ENCODE data around the gene NBAS.

The NBAS gene

DNA sequence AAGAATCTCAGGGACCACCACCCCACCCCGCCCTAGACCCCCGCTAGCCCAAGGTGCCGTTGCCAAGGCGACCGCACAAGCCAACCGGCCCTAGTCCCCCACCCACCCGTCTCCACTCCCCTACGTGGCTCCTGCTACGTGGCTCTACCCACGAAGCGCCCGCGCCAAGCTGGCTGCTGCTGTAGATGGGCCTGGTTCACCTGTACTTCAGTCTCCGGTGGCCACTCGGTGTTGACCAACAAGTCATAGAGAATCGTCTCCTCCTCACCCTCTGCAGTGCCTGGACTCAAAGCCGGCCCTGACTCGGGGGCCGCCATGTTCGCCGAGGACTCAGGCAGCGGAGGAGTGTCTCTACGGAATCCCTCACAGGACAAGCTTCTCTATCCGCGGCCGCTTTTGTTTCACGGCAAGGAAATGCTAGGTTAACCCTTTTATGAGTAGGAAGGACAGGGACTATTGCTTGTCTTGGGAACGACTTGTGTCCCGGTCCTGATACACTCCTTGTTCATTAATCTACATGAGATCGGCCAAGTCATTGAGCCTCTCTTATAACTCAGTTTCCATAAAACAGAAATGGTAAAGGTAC is at the start of gene NBAS:
Gene NBAS (minus strand): TSS at position 347 of the 586 bp plus-strand sequence. CDS start 30 bp downstream, at position 317.
- peak; percentile 86 for DNase-seq (ENCODE audit: low spot score)

DNA sequence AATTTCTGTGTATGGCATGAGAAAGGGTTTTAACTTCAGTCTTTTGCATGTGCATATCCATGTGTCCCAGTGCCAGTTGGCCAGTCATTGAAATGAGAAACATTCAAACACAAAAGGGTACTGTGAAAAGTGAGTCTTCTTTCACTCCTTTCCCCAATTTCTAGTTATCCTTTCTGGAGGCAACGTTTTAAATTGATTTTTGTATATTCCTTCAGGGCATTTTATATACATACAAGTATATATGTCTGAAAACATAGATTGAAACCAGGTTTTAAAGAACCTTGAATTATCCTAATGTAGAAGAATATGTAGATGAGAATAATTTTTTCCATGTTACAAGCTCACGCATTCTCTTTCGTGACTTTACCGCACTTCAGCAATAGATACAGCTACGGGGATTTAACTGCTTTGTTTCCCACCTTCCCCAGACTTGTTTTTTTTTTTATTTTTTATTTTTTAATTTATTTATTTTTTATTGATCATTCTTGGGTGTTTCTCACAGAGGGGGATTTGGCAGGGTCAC is 49.4 kb upstream of the NBAS start:
- no peak for DNase-seq (ENCODE audit: low spot score)

DNA sequence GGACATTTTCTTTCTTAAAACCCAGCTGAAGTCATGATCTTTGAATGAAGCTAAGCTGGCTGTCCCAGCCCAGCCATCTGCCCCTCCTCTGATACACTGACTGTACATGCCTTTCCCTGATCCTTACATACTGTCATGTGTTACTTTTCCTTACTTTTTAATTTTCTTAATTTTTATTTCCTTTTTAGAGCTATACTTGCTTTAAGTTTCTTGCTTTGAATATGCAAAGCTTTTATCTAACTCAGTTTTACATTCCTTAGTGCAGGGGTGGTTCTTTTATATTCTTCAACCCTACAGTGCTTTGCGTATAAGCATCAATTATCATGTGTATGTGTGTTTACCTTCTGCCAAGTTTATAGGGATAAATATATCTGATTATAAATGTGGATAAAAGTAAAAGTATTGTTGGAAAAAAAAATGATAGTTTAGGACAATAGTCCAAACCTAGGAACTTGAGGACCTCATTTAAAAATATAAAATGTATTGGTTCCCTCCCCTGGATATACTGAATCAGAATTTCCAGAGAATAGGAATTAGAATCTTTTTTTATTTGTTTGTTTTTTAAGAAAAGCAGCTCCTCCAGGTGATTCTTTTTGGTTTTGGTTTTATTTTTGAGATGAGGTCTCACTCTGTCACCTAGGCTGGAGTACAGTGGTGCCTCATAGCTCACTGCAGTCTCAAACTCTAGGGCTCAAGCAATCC is 48.4 kb upstream of the NBAS start:
- DNase-seq (ENCODE audit: low spot score) = no peak

DNA sequence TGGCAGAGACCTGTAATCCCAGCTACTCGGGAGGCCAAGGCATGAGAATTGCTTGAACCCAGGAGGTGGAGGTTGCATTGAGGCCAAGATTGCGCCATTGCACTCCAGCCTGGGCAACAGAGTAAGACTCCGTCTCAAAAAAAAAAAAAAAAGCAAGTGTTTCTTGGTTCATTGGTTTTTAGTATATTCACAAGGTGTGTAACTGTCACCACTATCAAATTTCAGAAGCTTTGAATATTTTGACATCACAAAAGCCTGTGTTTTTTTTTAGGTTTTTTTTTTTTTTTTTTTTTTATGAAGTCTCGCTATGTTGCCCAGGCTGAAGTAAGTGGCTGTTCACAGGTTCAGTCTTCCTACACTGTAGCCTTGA is 47.2 kb upstream of the NBAS start:
- DNase-seq (ENCODE audit: low spot score) = no peak

DNA sequence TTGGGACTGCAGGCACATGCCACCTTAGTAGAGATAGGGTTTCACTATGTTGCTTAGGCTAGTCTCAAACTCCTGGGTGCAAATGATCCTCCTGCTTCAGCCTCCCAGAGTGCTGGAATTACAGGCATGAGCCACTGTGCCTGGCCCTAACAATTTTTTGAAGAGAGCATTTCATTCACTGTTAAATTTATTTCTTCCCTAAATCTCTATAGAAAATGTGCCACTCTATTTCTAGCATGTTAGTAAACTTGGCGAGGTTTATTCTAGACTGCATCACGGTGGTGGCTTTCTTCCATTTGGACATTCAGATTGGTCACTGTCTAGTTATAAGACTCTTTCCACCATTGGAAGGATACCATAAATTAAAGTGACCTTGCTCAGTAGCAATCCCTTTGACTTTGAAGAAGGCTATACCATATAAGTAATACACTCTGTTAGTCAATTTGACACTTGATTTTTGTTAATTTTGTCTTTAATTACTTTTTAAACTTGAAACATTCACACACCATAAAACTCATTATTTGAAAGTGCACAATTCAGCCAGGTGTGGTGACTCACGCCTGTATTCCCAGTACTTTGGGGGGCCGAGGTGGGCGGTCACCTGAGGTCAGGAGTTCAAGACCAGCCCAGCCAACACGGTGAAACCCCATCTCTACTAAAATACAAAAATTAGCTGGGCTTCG is 46.7 kb upstream of the NBAS start:
- DNase-seq (ENCODE audit: low spot score) = no peak

DNA sequence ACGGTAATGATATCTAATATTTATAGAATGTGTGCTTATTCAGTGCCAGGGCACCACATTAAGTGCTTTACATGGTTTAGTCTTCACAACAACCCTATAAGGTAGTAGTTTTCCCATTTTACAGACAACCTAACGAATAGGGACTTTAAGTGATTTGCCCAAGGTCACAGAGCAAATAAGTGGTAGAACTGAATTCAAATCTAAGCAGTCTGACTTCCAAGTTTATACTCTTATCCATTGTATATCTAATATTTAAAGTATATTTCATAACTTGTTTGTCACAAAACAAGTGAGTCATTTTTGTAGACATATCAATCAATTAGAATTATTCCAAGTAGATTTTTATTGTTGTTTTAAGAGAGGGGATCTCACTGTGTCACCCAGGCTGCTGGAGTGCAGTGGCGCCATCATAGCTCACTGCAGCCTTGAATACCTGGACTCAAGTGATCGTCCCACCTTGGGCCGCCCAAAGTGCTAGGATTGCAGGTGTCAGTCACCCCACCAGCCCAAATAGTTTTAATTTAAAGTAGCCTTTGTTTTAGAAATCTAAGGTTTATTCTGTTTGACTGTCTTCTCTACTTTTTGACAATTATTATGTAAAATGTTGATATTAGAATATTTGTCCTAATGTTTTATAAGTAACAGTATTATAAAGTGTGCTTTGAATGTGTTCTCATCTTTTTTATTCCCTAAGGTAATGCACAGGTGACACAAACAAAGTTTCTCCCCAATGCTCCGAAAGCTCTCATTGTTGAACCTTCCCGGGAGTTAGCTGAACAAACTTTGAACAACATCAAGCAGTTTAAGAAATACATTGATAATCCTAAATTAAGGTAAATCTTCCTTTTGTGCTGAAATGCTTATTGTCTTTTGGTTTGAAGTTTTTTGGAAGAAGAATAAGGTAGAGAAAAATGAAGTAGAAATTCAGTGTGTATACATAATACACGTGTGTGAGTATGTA is 45.6 kb upstream of the NBAS start:
- DNase-seq (ENCODE audit: low spot score) = no peak

DNA sequence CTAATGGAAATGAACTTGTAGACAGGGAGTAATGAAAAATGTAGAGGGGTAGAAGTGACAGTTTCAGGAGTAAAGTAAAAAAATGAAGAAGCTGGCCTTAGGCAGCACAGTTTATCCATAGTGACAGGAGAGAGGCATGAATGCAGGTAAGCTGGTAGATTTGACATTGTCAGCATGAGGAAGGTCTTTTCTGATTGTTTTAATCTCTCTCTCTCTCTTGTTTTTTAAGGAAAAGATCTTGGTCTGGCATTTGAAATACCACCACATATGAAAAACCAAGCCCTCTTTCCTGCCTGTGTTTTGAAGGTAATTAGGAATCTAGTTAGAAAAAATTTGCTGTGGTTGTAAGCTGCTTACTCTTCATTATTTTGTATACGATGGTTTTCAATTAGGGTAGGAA is 44.6 kb upstream of the NBAS start:
- no peak for DNase-seq (ENCODE audit: low spot score)

DNA sequence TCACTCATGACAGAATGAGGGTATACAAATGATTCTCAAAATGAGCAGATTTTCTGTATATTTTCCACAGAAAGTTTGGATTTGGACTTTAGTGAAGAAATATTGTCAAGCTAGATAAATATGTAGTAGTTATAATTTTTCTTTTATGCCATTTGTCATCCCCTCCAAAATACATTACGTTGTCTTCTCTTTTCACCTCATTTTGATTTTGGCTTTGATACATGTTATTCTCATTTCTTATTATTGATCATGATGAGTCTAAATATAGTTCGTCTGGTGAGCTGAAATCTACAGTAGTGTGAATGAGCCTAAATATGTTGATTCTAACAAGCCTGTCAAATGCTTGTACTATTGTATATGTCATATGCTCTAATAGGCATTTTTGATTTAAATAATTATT is 42.8 kb upstream of the NBAS start:
- no peak for DNase-seq (ENCODE audit: low spot score)

DNA sequence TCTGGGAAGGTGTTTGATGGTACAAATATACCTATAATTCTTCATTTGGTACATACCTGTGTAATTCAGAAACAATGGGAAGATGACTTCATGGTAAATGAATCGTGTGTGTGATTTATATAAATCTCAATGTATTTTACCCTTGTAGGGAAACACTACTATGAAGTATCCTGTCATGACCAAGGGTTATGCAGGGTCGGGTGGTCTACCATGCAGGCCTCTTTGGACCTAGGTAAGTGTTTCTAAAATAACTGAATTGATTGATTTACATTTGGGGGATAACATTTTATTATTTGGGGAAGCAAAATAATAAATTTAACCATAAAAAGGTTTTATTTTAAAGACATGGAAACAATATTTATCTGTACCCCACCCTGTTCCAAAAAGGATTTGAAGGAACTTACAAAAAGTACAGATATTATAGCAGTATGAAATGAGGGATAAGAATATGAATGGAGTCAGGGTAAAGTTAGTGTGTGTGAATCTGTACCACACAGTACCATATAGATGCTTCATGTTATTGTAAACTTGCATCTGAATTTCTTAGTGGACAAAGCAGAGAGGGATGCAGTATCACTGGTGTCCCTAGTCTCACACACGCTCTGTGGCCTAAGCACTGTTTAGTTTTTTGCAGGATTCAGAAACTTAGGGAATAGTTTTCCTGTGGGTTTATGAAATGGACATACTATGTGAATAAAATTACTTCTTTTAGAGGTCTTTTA is 42.1 kb upstream of the NBAS start:
- DNase-seq (ENCODE audit: low spot score) = no peak

DNA sequence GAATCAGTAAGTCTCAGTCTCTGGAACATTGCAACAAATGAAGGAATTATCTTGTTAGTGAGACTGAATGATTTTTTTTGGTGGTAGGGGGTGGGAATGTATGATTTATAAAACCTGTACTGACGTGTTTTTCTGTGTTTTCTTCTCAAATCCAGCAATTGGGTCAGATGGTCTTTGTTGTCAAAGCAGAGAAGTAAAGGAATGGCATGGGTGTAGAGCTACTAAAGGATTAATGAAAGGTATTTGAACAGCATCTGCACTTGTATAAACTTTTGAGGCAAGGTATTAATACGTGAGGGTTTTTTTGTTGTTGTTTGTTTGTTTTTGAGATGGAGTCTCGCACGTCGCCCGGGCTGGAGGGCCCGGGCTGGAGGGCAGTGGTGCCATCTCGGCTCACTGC is 41.3 kb upstream of the NBAS start:
- no peak for DNase-seq (ENCODE audit: low spot score)

DNA sequence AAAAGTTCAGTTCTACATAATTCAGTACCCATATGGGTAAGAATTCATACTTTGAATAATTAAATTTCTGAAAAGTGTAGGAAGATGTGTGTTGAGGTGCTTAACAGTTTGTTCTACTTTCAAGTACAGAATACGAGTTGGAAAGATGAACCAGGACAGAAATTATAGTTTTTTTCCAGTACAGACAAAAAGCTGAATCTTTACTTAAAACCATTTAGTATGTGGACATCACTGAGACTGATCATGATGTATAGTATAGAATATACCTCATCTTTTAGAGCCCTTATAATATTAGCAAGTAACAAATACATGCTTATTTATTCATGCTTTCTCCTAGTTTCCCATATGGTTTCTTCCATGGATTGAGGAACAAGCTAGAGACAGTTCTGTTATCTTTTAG is 40.5 kb upstream of the NBAS start:
- no peak for DNase-seq (ENCODE audit: low spot score)

DNA sequence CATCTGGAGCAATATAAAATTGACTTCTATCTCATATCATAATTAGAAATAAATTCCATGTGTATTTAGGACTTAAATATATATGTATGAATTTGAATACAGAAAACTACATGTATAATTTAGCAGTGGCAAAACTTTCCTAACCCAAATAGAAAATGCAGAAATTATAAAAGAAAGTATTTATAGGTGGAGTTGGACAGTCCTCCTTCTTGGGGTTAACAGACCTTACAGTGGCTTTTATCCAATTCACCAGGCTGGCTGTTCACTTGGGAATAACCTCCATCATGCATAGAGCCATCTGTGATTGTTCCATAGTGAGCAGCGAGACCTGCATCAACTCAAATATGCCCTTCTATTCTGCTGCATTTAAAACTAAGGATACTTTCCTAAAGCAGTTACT is 38.9 kb upstream of the NBAS start:
- DNase-seq (ENCODE audit: low spot score) = no peak

DNA sequence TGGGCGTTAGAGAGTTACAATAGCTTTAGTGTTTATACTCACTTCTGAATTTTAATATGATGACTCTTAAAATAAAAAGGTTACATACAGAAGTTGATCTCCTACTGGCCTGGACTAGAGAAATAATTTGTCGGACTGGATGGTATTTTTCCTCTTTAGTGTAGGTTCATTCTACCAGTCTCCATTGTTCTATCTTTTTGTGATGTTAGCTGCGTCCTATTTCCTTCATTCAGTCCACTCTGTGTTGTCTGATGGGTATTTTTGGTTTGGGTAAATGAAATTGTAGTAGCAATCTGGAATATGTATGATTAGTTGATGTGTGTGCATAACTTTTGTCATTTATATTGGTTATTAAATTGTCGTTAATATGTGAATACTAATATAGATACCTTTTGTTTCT is 35.8 kb upstream of the NBAS start:
- no peak for DNase-seq (ENCODE audit: low spot score)

DNA sequence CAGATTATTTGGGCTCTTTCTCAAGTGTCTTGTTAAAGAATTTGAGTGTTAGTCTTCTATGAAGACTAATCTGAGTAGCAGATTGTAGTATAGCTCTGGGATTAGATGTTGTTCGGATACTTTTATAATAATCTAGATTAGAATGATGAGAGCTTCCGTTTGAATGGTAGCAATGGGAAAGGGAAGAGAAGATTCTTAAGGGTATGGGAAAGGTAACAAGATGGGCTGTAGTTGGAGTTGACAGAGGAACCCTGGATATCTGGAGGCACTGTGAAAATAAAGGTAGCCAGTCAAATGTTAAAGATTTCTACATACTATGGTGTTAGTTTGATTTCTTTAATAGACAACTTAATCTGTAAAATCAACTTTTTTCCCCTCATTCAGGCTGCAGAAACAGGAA is 35.2 kb upstream of the NBAS start:
- no peak for DNase-seq (ENCODE audit: low spot score)

DNA sequence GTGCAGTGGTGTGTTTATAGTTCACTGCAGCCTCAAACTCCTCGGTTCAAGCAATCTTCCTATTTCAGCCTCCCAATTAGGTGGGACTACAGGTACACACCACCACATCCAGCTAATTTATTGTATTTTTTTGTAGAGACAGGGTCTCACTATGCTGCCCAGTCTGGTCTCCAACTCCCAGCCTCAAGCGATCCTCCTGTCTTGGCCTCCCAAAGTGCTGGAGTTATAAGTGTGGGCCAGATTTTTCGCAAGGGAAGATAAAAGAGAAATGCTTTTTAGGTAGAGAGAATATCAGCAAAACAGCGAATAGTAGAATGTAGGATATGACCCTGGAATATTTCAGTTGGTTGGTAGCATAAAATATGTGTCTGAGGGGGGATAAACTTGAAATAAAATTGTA is 34.8 kb upstream of the NBAS start:
- no peak for DNase-seq (ENCODE audit: low spot score)

DNA sequence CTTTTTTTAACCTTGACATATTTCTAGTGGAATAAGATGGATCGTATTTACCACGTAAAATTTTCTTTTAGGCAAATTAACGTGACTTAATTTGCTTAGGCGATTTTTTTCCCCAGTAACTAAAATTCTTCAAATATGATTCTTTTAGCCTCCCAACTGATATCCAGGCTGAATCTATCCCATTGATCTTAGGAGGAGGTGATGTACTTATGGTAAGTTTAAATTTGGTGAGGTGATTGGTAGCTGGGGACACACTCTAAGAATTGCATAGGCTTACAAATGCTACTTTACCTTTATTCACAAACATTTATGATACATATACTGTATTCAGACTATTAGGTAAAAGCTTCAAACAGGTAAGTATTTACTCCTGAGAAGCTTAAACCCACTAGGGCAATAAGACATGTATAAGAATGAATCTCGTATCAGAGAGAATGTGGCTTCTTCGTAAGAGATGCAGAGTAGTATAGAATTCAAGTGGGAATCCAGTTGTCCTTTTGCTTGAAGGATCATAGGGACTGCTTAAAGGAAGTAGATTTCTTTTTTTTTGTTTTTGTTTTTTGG is 34.3 kb upstream of the NBAS start:
- no peak for DNase-seq (ENCODE audit: low spot score)

DNA sequence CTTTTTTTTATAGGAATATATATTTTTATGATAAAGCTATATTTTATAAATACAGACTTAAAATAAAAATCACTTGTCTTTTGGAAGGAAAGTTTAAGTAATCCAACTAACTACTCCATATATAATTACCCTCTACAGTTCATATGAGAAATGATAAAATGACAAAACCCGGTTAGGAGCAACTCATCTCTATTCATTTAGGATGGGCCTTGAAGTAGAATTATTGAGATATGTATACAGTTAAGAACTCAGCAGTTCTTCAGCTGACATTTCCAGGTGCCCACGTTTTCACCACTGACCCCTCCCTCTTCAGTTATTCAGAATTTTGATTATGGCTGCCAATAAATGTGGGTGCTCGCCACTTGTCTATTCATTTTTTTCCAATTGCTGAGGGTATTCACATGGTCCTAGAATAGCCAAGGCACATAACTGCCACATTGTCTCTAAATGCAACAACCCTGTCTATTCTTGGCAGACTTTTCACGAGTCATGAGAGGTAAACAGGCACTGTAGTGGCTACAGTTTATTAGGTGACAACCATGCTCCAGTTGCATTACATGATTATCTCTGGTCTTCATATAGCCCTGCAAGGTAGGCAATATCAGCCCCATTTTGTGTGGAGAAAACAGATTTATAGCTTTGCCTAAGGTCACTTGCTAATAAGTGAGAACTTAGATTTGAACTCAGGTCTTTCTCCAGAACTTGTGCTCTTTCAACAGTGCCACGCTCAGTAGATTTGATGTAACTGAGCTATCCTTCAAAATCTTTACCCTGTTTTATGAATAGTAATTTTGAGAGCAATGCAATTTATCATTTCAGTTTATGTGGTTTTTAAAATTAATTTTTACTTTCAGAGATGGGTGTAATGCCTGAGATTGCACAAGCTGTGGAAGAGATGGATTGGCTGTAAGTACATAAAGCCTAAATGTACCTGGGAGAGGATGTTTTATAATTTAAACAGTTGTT is 33.4 kb upstream of the NBAS start:
- no peak for DNase-seq (ENCODE audit: low spot score)

DNA sequence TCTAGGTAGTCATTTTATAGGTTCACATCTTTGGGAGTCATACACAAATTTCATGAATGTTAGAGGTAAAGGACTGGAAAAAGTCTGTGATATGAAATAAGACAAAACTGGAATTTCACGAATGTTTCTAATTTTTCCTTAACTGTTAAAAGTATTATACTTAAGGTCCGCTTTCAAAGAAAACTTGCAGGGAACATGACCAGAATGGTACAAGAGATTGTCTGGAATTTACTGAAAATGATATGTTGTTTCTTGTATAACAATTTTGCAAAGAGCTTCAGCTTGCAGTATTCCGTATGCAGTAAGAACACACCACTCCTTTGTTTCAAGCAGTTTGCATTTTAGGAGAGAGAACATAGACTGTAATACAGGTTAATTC is 32.2 kb upstream of the NBAS start:
- no peak for DNase-seq (ENCODE audit: low spot score)

DNA sequence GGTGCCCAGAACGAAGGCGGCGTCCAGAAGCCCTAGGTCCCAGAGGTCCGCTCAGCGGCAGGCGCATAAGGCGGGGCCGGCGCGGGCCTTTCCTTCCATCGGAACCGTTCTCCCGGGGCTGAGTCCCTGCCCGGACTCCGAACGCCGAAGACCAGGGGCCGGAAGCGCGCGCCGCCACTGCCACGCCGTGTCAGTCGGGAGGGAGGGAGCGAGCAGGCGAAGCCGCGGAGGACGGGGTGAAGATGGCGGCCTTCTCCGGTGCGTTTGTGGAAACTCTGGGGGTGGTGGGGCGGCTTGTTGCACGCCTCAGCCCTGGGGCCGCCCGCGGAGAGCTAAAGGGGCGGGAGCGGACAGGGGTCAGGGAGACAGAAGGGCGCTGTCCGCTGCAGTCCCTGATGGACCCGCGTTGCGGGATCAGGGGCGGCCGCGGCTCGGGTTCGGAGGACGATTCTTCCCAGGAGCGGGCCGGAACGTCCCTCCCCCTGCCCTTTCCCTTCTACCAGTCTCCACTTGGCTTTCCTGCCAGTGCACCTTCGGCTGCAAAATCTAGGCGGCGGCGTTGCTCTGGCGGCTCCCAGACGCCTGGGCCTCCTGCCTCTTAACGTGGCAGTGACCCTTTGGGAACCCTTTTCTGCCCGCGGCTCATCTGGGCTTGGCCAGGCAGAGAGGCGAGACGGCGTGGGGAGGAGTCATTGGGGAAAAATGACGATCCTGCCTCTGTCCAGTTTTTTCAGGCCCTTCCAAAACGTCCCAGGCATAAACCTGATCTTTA is 30.7 kb upstream of the NBAS start, which contains the start of gene DDX1:
Gene DDX1 (plus strand): TSS at position 177 of the 772 bp plus-strand sequence. CDS start 66 bp downstream, at position 243.
- DNase-seq (ENCODE audit: low spot score) = peak; percentile 90

Measured in AG08396 (cell line).